Progenitor cell of endocrine pancreas (in vitro differentiated cells): Measurements from ENCODE around the gene MEST. TPM values are rescaled to one million over a fixed set of nuclear protein-coding genes. Genes with fewer than 3 reads are reported as not detected.

ENCODE experiments used
- DNase-seq: peaks from one replicate; pipeline ENCODE4 v3.0.0; 2021; ENCODE audit warnings: low spot score; ENCODE audit not compliant: unreplicated experiment
- H3K27ac Mint-ChIP-seq: 2 replicates; pipeline ENCODE4 v1.8.0; 2021; ENCODE audit warnings: mild to moderate bottlenecking, moderate library complexity, mixed read lengths
- H3K27me3 Mint-ChIP-seq: 2 replicates; pipeline ENCODE4 v1.8.0; 2021; ENCODE audit warnings: mixed read lengths
- H3K36me3 Mint-ChIP-seq: 2 replicates; pipeline ENCODE4 v1.8.0; 2022; ENCODE audit warnings: mixed read lengths; ENCODE audit not compliant: insufficient read depth
- H3K4me1 Mint-ChIP-seq: 2 replicates; pipeline ENCODE4 v1.8.0; 2021; ENCODE audit warnings: low read depth, mixed read lengths
- H3K4me3 Mint-ChIP-seq: 2 replicates; pipeline ENCODE4 v1.8.0; 2021; ENCODE audit warnings: low read depth, mild to moderate bottlenecking, moderate library complexity, mixed read lengths
- H3K9me3 Mint-ChIP-seq: 2 replicates; pipeline ENCODE4 v1.8.0; 2021; ENCODE audit warnings: low read depth, mixed read lengths
- total RNA-seq: library from RNA; stranded (reverse); gene quantifications from 2 replicates; pipeline ENCODE4 v1.2.1, GENCODE V29; 2021
- TF ChIP-seq, protein P1 (sequence below): fragments of 200-600 bp; sonication (generic); IDR thresholded peaks from one replicate; pipeline ENCODE4 v1.5.0; 2021; ENCODE audit warnings: antibody characterized with exemption, mild to moderate bottlenecking; ENCODE audit not compliant: unreplicated experiment

MEST gene
- total RNA-seq, 1 donor from 2014 or later = 628 TPM

DNA sequence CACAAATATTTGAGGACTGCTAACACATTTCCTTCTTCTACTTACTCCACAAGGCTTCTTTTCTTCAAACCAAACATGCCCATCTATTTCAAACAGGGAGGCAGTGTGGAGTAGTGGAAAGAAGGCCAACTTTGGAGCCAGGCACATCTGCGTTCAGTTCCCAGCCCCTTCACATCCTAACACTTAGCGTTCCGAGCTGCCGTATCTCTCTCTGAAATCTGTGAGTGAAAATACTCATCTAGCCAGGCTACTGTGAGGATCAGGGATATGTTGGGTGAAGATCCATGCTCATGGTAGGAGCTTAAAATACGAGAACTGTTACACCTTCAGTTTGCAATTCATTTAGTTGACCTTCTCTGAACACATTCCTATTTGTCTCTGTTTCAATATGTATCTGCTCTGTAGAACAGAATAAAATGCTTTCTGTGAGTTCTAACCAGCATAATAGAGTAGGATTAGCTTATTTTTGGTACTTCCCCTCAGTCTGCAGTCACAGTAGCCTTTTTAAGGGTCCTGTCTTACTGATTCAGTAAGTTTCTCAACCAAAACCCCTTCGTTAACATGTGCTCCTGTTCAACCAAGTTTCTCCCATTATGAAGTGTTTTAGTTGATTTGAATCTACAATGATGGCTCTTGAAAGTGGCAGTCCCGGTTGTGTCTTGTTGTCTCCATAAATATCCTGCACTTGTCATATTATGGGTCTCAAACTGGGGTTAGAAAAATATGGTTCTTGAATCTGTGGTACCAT is 3.3 kb upstream of the MEST start:
- TF ChIP-seq, protein P1, sequence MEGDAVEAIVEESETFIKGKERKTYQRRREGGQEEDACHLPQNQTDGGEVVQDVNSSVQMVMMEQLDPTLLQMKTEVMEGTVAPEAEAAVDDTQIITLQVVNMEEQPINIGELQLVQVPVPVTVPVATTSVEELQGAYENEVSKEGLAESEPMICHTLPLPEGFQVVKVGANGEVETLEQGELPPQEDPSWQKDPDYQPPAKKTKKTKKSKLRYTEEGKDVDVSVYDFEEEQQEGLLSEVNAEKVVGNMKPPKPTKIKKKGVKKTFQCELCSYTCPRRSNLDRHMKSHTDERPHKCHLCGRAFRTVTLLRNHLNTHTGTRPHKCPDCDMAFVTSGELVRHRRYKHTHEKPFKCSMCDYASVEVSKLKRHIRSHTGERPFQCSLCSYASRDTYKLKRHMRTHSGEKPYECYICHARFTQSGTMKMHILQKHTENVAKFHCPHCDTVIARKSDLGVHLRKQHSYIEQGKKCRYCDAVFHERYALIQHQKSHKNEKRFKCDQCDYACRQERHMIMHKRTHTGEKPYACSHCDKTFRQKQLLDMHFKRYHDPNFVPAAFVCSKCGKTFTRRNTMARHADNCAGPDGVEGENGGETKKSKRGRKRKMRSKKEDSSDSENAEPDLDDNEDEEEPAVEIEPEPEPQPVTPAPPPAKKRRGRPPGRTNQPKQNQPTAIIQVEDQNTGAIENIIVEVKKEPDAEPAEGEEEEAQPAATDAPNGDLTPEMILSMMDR = no peak
- Mint-ChIP-seq H3K9me3 (peaks cover 14% of the 10 kb centered on the region), H3K27me3 (peaks cover 3% of the 10 kb centered on the region), H3K36me3 (peaks cover 36% of the 10 kb centered on the region), H3K4me1 (peaks cover 39% of the 10 kb centered on the region), H3K4me3 (peak overlapping the region; percentile 84), H3K27ac (peak overlapping the region; percentile 90)
- DNase-seq = no peak

DNA sequence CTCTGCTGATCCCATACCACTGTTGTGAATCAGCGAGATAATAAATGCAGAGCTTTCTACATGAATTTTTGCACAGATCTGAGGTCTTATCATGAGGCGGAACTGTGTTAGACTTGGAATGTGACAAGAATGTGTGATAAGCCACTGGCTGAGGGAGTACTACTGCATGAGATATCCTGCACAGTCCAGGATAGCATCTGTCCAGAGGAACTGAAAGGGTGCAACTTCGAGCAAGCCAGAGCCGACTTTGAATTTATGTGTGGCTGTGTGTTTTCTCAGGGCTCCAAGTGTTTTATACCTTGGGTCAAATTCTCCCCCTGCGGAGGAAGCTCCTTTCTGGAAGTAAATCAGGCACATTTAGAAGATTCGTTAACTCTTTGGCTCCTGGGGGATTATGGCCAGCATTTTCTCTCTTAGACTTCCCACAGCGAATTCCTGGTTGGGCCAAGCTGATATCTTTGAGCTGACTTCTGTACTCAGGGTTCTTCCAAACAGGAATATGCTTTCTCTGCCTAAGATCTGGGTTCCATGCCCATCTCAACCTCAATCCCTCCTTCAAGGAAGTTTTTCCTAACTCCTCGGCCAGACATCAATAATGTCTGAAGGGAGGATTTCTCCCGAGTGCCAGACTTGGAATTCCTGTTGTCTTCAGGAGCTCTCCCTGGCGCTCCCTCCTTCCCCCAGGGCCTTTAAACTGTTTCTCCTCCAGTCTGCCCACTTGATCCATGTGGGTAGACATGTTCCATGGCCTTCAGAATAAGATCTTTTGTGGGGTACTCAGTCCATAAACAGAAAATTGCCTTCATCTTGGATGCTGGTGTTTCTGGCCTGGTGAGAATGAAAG is 2.5 kb upstream of the MEST start:
- peak overlapping the region; percentile 90 for H3K27ac Mint-ChIP-seq
- peaks cover 46% of the 10 kb centered on the region for H3K4me1 Mint-ChIP-seq
- no peak for DNase-seq
- H3K9me3 Mint-ChIP-seq = peaks cover 14% of the 10 kb centered on the region
- peaks cover 3% of the 10 kb centered on the region for H3K27me3 Mint-ChIP-seq
- peak overlapping the region; percentile 84 for H3K4me3 Mint-ChIP-seq
- peaks cover 39% of the 10 kb centered on the region for H3K36me3 Mint-ChIP-seq
- TF ChIP-seq, protein P1 = no peak

DNA sequence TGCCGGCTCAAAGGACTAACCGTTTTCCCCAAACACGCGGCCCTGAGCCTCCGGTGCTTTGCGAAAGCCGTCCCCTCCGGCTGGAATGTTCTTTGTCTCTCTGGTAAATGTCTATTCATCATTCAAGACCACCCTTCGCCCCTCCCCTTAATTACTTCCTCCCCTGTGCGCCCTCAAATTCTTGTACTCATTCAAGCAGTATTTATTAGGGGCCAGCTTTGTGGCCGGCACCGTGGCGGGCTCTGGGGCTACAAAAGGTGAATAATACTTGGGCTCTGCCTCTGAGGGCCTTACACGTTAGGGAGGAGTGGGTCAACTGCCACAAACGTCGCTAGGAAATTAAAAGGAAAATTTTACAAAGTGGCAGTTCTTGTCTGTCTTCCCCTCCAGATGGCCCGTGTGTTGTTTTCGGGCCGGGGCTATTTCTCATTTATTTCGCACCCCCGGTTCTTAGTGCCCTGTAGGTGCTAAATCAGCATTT is 1.5 kb upstream of the MEST start:
- Mint-ChIP-seq H3K36me3 (peaks cover 41% of the 10 kb centered on the region), H3K27me3 (peaks cover 3% of the 10 kb centered on the region), H3K27ac (peak overlapping the region; percentile 94), H3K9me3 (peaks cover 7% of the 10 kb centered on the region), H3K4me1 (peaks cover 56% of the 10 kb centered on the region), H3K4me3 (peak overlapping the region; percentile 75)
- TF ChIP-seq, protein P1 = no peak
- DNase-seq = no peak

DNA sequence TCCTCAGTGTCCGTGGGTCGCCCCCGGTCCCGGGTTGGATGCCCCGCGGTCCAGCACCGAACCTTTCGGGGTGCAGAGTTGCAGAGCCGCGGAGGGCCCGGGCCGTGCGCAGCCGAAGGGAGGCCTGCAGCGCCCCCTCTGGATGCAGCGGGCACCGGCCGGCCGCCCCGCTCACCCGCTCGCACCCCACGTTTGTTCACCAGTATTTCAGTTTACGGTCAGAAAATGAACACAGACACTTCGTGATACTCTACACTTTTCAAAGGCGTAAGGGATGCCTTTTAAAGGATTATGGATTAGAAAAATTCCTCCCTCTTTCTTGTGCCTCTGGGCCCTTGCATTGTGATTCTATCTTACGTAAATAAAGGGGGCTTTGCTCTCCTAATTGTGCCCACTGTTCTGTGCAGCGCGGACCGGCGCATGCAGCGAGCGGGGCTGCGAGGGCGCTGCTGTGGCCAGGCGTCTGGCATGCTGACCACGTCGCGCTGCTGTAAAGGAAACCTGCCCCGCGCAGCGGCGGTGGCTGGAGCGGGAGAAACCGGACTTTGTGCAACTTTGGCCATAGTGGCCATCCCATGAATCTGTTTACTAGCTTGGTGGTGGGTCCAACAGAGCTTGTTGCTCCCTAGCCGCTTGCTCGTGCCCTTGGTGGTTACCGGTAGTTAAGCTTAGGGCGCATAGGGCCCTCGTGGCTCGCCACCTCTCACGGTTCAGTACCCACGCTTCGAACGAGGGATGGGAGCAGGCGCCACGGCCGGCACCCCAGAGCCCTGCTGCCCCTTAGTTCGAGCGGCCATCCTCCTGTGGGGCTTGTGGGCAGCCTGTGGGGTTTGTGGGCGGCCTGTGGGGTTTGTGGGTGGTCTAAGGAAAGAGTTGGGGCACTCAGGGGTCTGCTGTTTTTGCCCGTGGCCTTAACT is 739 bp upstream of the MEST start:
- H3K4me3 Mint-ChIP-seq = peak overlapping the region; percentile 75
- H3K4me1 Mint-ChIP-seq = peaks cover 55% of the 10 kb centered on the region
- DNase-seq = peak; percentile 34
- TF ChIP-seq, protein P1 = peak; percentile 77
- H3K27me3 Mint-ChIP-seq = peaks cover 3% of the 10 kb centered on the region
- H3K9me3 Mint-ChIP-seq = peaks cover 2% of the 10 kb centered on the region
- H3K27ac Mint-ChIP-seq = peak overlapping the region; percentile 94
- H3K36me3 Mint-ChIP-seq = peaks cover 44% of the 10 kb centered on the region
